T-helper 22 cell (primary cell): ENCODE results near the gene ICAM5.
"Not testable (repeated sequence)": the region's sequence is repeated elsewhere in the genome, so short reads cannot be mapped to it uniquely, and the experiment has no call there.

Source experiments
- DNase-seq: peaks from one replicate; pipeline ENCODE4 v3.0.0-alpha.2; 2020; ENCODE audit warnings: low read depth

Gene ICAM5

GRCh38 chr19:10320602-10321416 is 31.1 kb downstream of the ICAM5 start:
- DNase-seq = no peak

GRCh38 chr19:10321417-10321797 is 31.7 kb downstream of the ICAM5 start:
- DNase-seq = no peak

GRCh38 chr19:10321874-10322835 is 32.4 kb downstream of the ICAM5 start:
- no peak for DNase-seq

- DNase-seq = no peak
Observed at GRCh38 chr19:10325732-10326131, 36.0 kb downstream of the ICAM5 start.

DNA sequence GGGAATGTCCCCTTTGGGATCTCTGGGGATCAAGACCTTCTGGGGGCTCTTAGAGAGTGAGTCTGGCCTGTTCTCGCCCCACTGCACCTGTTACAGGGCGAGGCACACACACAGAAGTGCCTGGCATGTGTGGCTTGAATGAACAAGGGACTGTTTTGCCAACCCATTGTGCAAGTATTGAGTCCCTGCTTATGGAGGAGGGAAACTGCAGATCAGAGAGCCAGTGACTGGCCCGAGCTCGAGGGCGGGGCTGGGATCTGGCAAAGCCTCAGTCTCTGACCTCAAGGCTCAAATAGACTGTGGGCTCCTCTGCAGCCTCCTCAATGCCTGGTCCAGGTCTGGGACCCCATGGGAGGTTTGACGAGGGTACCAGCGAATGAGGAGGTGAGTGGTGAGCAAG is 38.0 kb downstream of the ICAM5 start:
- no peak for DNase-seq

- DNase-seq = no peak
Observed at GRCh38 chr19:10328558-10329429, 39.0 kb downstream of the ICAM5 start.

GRCh38 chr19:10329555-10329954 is 39.8 kb downstream of the ICAM5 start:
- no peak for DNase-seq

GRCh38 chr19:10332158-10332964 is 42.6 kb downstream of the ICAM5 start:
- DNase-seq = no peak

GRCh38 chr19:10332965-10333757 is 43.4 kb downstream of the ICAM5 start, which contains the start of gene RAVER1:
TSS of gene RAVER1 (minus strand) at chr19:10333529. CDS start at chr19:10333507, 22 bp downstream.
- peak; percentile 97 for DNase-seq

DNA sequence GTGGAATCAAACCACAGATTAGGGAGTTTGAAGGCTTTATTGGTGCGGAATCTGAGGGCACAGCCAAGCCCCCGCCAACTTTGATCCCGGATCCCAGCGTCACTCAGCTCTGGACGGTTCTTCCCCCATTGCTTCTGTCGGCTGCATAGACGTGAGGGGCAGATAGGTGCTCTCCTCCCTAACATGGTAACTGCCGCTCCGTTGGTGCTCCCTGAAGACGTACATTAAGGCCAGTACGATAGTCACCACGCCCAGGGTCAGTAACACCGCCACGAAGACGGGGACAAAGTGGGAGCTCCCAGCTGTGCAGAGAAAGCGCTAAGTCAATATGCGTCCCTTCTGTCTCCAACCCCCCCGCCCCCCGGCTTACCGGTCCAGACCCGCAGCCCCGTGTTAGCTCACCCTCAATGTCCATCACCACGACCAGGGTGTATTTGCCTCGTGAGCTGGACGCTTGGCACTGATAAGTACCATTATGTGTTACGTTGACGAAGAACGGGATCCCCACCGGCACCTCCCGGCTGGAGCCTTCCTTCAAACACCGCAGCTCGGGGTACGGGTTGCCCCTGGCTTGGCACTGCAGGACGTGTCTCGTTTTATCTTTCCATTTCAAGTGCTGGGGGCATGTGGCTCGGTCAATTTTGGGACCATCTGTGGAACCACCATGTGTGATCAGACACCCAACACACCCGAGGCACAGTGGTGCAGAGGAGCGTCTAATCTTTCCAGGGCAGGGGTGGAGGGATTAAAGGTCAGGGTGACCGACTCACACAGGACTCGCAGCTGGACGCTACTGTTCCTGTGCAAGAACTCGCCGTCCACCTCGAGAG is 44.2 kb downstream of the ICAM5 start:
- DNase-seq = no peak

DNA sequence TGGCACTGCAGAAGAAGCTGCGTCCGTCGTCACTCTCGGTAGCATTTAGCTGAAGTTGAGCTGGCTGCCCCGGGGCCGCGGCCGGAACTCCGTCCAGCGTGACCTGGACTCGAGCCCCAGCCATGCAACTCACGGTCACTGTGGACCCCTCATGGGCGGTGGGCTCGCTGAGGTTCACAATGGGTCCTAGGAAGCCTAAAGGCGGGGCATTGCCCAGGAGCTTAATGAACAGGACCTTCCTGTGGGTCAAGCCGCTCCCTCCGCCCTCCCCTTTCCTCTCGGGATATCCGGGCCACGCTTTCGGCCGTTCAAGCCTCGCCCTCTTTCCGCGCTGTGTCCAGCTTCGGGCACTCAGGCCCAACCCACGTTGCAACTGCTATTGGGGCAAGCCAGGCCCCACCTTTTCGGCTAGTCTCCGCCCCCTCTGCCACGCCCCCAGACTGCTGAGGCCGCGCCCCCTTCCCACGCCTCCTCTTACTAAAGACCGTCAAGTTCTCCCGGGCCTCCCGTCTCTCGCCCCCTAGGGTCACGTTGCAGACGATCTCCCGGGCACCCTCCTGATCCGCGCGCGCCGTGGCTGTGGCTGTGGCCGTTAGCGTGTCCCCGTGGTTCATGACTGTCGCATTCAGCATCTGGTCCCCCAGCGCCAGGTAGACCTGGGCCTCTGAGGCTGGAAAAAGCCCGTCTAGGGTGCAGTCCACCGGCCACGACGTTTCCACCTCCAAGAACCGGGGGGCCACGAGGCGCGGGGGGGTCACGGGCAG is 45.0 kb downstream of the ICAM5 start:
- DNase-seq = no peak

- no peak for DNase-seq
Observed at GRCh38 chr19:10335352-10335985, 45.7 kb downstream of the ICAM5 start.

DNA sequence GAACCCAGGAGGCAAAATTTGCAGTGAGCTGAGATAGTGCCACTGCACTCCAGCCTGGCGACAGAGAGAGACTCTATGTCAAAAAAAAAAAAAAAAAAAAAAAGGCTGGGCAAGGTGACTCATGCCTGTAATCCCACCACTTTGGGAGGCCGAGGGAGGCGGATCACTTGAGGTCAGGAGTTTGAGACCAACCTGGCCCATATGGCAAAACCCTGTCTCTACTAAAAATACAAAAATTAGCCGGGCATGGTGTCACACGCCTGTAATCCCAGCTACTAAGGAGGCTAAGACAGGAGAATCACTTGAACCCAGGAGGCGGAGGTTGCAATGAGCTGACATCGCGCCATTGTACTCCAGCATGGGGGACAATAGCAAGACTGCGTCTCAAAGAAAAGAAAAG is 47.0 kb downstream of the ICAM5 start:
- DNase-seq = not testable (repeated sequence)

DNA sequence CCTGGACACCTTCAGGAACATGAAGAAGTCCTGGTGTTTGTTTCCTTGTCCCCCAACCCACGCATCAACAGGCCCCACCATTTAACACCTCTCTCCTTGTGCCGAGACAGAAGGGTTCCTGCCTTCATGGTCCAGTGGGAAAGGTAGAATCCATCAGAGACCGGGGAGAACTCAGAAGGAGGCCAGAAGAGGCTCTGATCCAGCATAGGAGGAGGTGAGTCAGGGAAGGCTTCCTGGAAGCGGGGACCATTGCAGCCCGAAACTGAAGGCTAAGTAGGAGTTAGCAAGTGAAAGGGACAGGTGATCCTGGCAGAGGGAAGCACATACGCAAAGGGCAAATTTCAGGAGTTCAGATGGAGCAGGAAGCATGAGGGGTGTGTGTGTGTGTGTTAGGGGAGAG is 49.2 kb downstream of the ICAM5 start:
- no peak for DNase-seq

GRCh38 chr19:10339380-10339960 is 49.7 kb downstream of the ICAM5 start, which contains the start of gene ICAM3:
TSS of gene ICAM3 (minus strand) at chr19:10339624. CDS start at chr19:10339614, 10 bp downstream.
- DNase-seq = no peak

DNA sequence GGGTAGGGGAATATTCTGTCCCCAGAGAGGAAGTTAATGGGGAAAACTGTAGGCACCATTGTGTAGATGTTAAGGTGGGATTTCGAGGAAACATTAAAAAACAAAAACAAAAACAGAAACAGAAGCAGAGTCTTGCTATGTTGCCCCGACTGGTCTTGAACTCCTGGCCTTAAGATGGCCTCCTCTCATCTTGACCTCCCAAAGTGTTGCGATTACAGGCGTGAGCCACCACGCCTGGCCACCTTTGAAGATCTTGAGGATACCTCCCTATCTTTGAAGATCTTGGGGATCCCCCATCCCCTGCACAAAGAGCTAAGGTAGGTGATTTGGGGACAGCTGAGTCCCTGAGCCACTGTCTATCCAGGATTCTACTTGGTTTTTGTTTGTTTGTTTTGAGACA is 50.2 kb downstream of the ICAM5 start:
- no peak for DNase-seq

- no peak for DNase-seq
Observed at GRCh38 chr19:10343495-10343894, 53.7 kb downstream of the ICAM5 start.

- DNase-seq = no peak
Observed at GRCh38 chr19:10344780-10345179, 55.0 kb downstream of the ICAM5 start.
